ENCODE measurements around the gene LRSAM1.

The LRSAM1 gene

GRCh38 chr9:127519301-127520166 lies 68.2 kb downstream of the LRSAM1 start:
- peak; percentile 32 for DNase-seq

- DNase-seq: no peak
Measured at GRCh38 chr9:127520941-127521918, 69.9 kb downstream of the LRSAM1 start.

GRCh38 chr9:127521919-127522304 lies 70.6 kb downstream of the LRSAM1 start:
- DNase-seq: no peak

- no peak for DNase-seq
Measured at GRCh38 chr9:127522727-127523126, 71.4 kb downstream of the LRSAM1 start.

- DNase-seq: peak; percentile 30
Measured at GRCh38 chr9:127523312-127523851, 72.1 kb downstream of the LRSAM1 start.

- DNase-seq: no peak
Measured at GRCh38 chr9:127524373-127524772, 73.1 kb downstream of the LRSAM1 start.

- peak; percentile 55 for DNase-seq
Measured at GRCh38 chr9:127525401-127526188, 74.3 kb downstream of the LRSAM1 start.

- no peak for DNase-seq
Measured at GRCh38 chr9:127526655-127527559, 75.6 kb downstream of the LRSAM1 start.

GRCh38 chr9:127527560-127528268 lies 76.4 kb downstream of the LRSAM1 start:
- DNase-seq: no peak

GRCh38 chr9:127528422-127529251 lies 77.3 kb downstream of the LRSAM1 start:
- DNase-seq: no peak

- DNase-seq: no peak
Measured at GRCh38 chr9:127529671-127530070, 78.4 kb downstream of the LRSAM1 start.

- DNase-seq: no peak
Measured at GRCh38 chr9:127530206-127530941, 79.1 kb downstream of the LRSAM1 start.

- DNase-seq: no peak
Measured at GRCh38 chr9:127531676-127532075, 80.4 kb downstream of the LRSAM1 start.

- no peak for DNase-seq
Measured at GRCh38 chr9:127534250-127534906, 83.1 kb downstream of the LRSAM1 start.

- no peak for DNase-seq
Measured at GRCh38 chr9:127534931-127535330, 83.6 kb downstream of the LRSAM1 start.

- no peak for DNase-seq
Measured at GRCh38 chr9:127535396-127535795, 84.1 kb downstream of the LRSAM1 start.

GRCh38 chr9:127535834-127536233 lies 84.5 kb downstream of the LRSAM1 start:
- DNase-seq: no peak

- no peak for DNase-seq
Measured at GRCh38 chr9:127536499-127536898, 85.2 kb downstream of the LRSAM1 start.
